HAP-1 (cell line): ENCODE data around the gene GIPC3.
A peak's percentile ranks its signal among the peaks of the same experiment; 100 is the strongest.
"Not testable (repeated sequence)": the region's sequence is repeated elsewhere in the genome, so short reads cannot be mapped to it uniquely, and the experiment has no call there.

ENCODE experiments used
- DNase-seq, 2 experiments: peaks; one replicate each; pipeline ENCODE4 v3.0.0-alpha.2; 2016 to 2020; ENCODE audit warnings: low spot score in 2 of 2
- H3K27me3 ChIP-seq: fragments of 250-450 bp; sonication (Bioruptor Pico); 2 replicates; pipeline ENCODE4 v1.5.1; 2020; ENCODE audit warnings: low read depth, mild to moderate bottlenecking, moderate library complexity
- H3K36me3 ChIP-seq: fragments of 250-450 bp; sonication (Bioruptor Pico); replicated peaks from 2 replicates; pipeline ENCODE4 v1.5.1; 2020; ENCODE audit warnings: mild to moderate bottlenecking
- H3K4me1 ChIP-seq: fragments of 250-450 bp; sonication (Bioruptor Pico); 2 replicates; pipeline ENCODE4 v1.5.1; 2020; ENCODE audit warnings: mild to moderate bottlenecking
- H3K4me3 ChIP-seq: fragments of 250-450 bp; sonication (Bioruptor Pico); 2 replicates; pipeline ENCODE4 v1.5.1; 2020; ENCODE audit warnings: mild to moderate bottlenecking, moderate library complexity
- H3K9me3 ChIP-seq: fragments of 250-450 bp; sonication (Bioruptor Pico); 2 replicates; pipeline ENCODE4 v1.5.1; 2020; ENCODE audit warnings: mild to moderate bottlenecking, moderate library complexity
- in situ Hi-C: fragments of 300-500 bp; cut with MboI; formaldehyde crosslinking; loops from 3 replicates; pipeline ENCODE4 v1.14.3; 2020; ENCODE audit warnings: low sequenced_read_pairs, inconsistent platforms, mixed read lengths

The GIPC3 gene

GRCh38 chr19:3618811-3619630, 33.7 kb downstream of the GIPC3 start:
- Histone ChIP-seq H3K9me3 (no peaks in the 10 kb centered on the region), H3K4me1 (no peaks in the 10 kb centered on the region), H3K4me3 (no peak overlapping the region), H3K27me3 (no peaks in the 10 kb centered on the region), H3K36me3 (peaks cover 20% of the 10 kb centered on the region)
- in situ Hi-C loops = no loop called here
- DNase-seq = no peak

DNA sequence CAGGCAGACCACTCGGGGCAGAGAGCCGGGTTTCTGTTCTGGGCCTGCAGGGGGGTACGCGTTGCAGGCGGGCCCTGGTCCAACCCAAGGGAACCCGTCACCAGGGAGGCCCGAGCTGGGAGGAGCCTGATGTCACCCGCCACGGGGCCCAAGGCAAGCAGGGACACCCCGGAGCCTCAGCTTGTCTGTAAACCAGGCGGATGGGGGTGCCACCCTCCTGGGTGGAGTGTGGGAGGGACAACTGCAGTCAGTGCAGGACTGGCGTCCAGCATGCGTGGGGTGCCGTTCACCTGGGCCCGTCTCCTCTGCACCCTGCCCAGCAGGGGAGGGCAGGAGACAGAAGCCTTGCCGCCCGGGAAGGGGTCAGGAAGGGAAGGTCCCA, 34.3 kb downstream of the GIPC3 start:
- no peaks in the 10 kb centered on the region for H3K27me3 ChIP-seq
- no peaks in the 10 kb centered on the region for H3K4me1 ChIP-seq
- H3K4me3 ChIP-seq = no peak overlapping the region
- peaks cover 20% of the 10 kb centered on the region for H3K36me3 ChIP-seq
- DNase-seq = no peak
- H3K9me3 ChIP-seq = no peaks in the 10 kb centered on the region
- in situ Hi-C loops = no loop called here

GRCh38 chr19:3620145-3620816, 35.0 kb downstream of the GIPC3 start:
- in situ Hi-C loops = no loop called here
- no peak for DNase-seq
- H3K4me1 ChIP-seq = 0 out of 2 replicates have a peak, but pooled peaks cover under 1% of the 10 kb centered on the region
- no peaks in the 10 kb centered on the region for H3K27me3 ChIP-seq
- H3K9me3 ChIP-seq = no peaks in the 10 kb centered on the region
- no peak overlapping the region for H3K4me3 ChIP-seq
- H3K36me3 ChIP-seq = peaks cover 20% of the 10 kb centered on the region

DNA sequence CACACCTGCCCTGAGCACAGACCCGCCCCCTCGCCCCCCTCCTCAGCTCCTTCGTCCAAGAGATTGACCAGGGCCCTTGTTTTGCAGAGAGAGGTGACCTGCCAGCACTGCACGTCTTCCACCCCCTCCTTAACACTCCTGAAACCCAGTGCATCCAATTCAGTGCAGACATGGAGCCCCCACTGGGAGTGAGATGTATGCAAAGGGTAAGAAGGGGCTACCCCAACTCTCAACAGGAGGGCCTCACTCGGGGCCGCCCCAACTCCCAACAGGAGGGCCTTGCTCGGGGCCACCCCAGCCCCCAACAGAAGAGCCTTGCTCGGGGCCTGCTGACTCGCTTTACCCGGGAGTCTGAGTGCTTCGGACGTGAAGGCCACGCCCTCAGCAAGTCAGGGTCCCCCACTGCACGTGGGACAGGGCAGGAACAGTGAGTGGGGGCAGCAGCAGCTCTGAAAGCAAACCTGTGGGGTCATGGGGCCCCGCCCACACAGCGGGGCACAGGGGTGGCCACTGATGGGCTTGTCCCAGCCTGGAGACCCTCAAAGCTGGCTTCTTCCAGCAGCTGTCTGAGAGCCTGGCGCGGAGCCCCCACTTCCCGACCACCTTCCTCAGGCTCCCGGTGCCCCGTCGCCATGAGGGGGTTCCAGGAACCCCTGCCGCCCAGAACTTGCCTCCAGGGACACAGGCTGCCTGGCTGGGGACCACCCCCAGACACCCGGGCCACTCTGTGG, 35.7 kb downstream of the GIPC3 start:
- no peaks in the 10 kb centered on the region for H3K27me3 ChIP-seq
- 0 out of 2 replicates have a peak, but pooled peaks cover 3% of the 10 kb centered on the region for H3K4me1 ChIP-seq
- no peak overlapping the region for H3K4me3 ChIP-seq
- H3K9me3 ChIP-seq = no peaks in the 10 kb centered on the region
- peaks cover 20% of the 10 kb centered on the region for H3K36me3 ChIP-seq
- in situ Hi-C loops = no loop called here
- no peak for DNase-seq

DNA sequence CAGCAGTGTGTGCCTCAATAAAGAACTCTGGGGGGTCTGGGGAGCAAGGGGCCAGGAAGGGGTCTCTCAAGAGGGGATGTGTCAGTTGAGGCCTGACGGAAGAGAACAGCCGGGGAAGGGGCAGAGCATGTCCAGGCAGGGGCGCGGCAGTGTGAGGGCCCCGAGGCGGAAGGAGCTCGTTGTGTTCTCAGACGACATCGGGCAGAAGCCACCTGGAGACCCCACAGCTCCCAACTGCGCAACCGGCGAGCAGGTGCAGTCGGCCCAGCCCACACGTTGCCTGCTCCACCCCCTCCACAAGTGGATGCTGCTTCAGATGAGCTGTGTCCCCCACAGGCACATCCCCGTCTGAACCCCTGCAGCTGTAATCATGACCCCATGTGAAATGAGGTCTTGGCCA, 36.4 kb downstream of the GIPC3 start:
- no peak overlapping the region for H3K4me3 ChIP-seq
- no peaks in the 10 kb centered on the region for H3K27me3 ChIP-seq
- H3K4me1 ChIP-seq = 0 out of 2 replicates have a peak, but pooled peaks cover 3% of the 10 kb centered on the region
- in situ Hi-C loops = no loop called here
- H3K36me3 ChIP-seq = peaks cover 23% of the 10 kb centered on the region
- DNase-seq = no peak
- H3K9me3 ChIP-seq = no peaks in the 10 kb centered on the region

DNA sequence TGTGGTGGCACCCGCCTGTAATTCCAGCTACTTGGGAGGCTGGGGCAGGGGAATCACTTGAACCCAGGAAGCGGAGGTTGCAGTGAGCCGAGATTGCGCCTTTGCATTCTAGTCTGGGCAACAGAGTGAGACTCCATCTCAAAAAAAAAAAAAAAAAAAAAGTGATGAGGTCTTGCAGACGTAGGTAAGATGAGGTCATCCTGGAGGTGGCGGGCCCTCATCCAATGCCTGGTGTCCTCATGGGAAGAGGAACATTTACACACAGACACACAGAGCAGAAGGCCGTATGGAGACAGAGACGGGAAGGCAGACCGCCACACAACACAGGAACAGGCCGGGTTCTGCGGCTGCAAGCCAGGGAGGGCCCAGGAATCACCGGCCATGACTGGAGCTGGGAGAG, 36.9 kb downstream of the GIPC3 start:
- H3K4me1 ChIP-seq = peaks cover 5% of the 10 kb centered on the region; the same call in 1 of the 2 replicates
- in situ Hi-C loops = no loop called here
- DNase-seq = no peak
- no peaks in the 10 kb centered on the region for H3K27me3 ChIP-seq
- H3K9me3 ChIP-seq = no peaks in the 10 kb centered on the region
- peaks cover 20% of the 10 kb centered on the region for H3K36me3 ChIP-seq
- no peak overlapping the region for H3K4me3 ChIP-seq

DNA sequence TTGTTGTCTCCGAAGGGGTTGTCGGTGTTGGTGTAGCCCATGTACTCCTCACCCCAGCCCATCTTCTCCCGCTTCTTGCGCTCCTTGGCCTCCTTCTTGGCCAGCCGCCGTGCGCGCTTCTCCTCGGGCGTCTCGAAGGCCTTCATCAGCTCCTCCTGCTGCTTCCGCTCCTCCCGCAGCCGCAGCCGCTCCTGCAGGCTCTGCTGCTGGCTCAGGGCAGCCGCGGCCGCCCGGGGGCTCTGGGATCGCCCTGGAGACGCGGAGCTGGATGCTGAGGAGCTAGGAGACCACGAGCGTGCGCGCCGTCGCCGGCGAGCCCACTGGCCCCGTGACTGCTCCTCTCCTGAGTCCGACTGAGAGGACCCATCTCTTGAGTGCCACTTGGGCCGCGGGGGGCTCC, 38.4 kb downstream of the GIPC3 start:
- peaks cover 7% of the 10 kb centered on the region; the same call in 1 of the 2 replicates for H3K4me1 ChIP-seq
- in situ Hi-C loops = no loop called here
- DNase-seq = no peak
- peaks cover 20% of the 10 kb centered on the region for H3K36me3 ChIP-seq
- H3K27me3 ChIP-seq = no peaks in the 10 kb centered on the region
- H3K4me3 ChIP-seq = no peak overlapping the region
- H3K9me3 ChIP-seq = no peaks in the 10 kb centered on the region

GRCh38 chr19:3625996-3626472, 40.8 kb downstream of the GIPC3 start:
- in situ Hi-C loops = no loop called here
- Histone ChIP-seq H3K27me3 (no peaks in the 10 kb centered on the region), H3K36me3 (peaks cover 17% of the 10 kb centered on the region), H3K4me1 (peaks cover 7% of the 10 kb centered on the region; the same call in 1 of the 2 replicates), H3K9me3 (no peaks in the 10 kb centered on the region), H3K4me3 (peak overlapping the region; percentile 98)
- DNase-seq = no peak

- Histone ChIP-seq H3K36me3 (peaks cover 12% of the 10 kb centered on the region), H3K4me1 (peaks cover 7% of the 10 kb centered on the region; the same call in 1 of the 2 replicates), H3K27me3 (no peaks in the 10 kb centered on the region), H3K9me3 (no peaks in the 10 kb centered on the region), H3K4me3 (peak within 1 kb of the TSS; percentile 98)
- peak; percentile 97 to 100 for DNase-seq
- in situ Hi-C loops = no loop called here
These were observed 41.4 kb downstream of the GIPC3 start, which contains the start of gene CACTIN for GRCh38 chr19:3626473-3627350. Gene CACTIN (minus strand): TSS chr19:3626790. CDS start chr19:3626762, 28 bp downstream.

- Histone ChIP-seq H3K36me3 (peaks cover 12% of the 10 kb centered on the region), H3K4me3 (peak overlapping the region; percentile 98)
- in situ Hi-C loops = no loop called here
These were observed 42.1 kb downstream of the GIPC3 start for GRCh38 chr19:3627351-3627723.

GRCh38 chr19:3628766-3629165, 43.5 kb downstream of the GIPC3 start:
- H3K4me1 ChIP-seq, H3K36me3 ChIP-seq, in situ Hi-C loops, H3K27me3 ChIP-seq, H3K4me3 ChIP-seq, H3K9me3 ChIP-seq, DNase-seq: not testable (repeated sequence)

More at GRCh38 chr19:3627351-3627723, 42.1 kb downstream of the GIPC3 start:
- Histone ChIP-seq H3K4me1 (peaks cover 7% of the 10 kb centered on the region; the same call in 1 of the 2 replicates), H3K9me3 (no peaks in the 10 kb centered on the region), H3K27me3 (no peaks in the 10 kb centered on the region)
- no peak for DNase-seq

DNA sequence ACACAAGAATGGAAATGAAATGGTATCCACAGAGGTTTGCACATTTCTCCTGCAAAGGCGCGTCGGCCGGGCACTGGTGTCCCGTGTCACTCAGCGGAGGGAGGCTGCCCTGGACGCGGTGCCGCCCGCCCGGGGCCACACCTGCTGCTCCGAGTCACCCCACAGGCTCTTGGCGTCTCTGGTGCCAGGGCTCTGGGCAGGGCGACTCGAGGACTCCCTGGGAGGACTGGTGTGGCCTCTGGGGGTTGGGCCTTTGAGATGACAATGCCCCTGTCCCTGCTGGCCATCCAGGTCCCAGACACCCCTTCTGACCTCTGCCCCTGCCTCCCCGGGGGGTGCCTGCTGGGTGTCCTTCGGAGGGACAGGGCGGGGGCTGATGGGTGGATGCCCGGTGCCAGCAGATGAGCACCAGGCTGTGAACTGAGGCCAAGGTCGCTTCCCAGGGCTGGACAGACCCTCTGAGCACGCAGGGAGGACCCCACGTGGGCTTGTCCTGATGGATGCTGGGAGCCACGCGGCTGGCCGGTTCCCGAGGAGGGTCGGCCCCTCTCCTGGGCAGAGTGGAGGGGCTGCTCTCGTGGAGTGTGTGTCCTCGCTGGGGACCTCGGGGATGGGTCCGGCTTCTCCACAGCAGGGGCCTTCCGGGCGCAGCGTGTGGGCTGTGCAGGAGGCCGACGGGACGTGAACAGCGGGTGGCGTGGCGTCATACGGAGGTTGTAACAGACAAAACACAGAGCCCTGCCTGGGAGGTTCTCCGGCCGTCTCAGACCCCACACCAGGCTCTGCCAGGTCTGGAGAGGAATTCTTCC, 46.0 kb downstream of the GIPC3 start:
- Histone ChIP-seq H3K27me3 (no peaks in the 10 kb centered on the region), H3K9me3 (no peaks in the 10 kb centered on the region), H3K4me1 (peaks cover 3% of the 10 kb centered on the region; the same call in 1 of the 2 replicates), H3K36me3 (peaks cover 3% of the 10 kb centered on the region), H3K4me3 (no peak overlapping the region)
- in situ Hi-C loops = no loop called here
- DNase-seq = no peak
